ENCODE measurements around the gene SMAD3.

GRCh38 chr15:67195305-67195704 lies 129.9 kb downstream of the SMAD3 start:
- TF ChIP-seq CTCF (IDR thresholded peaks at IDR 0.05; ENCODE audit: insufficient read depth, low read length) (no peak), GABPA (IDR thresholded peaks at IDR 0.05; ENCODE audit: low read depth) (no peak), POLR2AphosphoS5 (IDR thresholded peaks at IDR 0.05; ENCODE audit: low read depth) (no peak), REST (IDR thresholded peaks at IDR 0.05; ENCODE audit: insufficient replicate concordance, low read depth) (no peak)
